Ishikawa (cell line): ENCODE data around the gene CDCP2.

Source experiments
- CEBPB ChIP-seq: IDR thresholded peaks from 2 replicates; pipeline ENCODE4 v1.6.1; 2012
- CREB1 ChIP-seq: IDR thresholded peaks from 2 replicates; pipeline ENCODE4 v1.6.1; 2012; ENCODE audit warnings: low read depth
- EP300 ChIP-seq: IDR thresholded peaks from 2 replicates; pipeline ENCODE4 v1.6.1; 2012; ENCODE audit warnings: borderline replicate concordance
- NFIC ChIP-seq: IDR thresholded peaks from 2 replicates; pipeline ENCODE4 v1.6.1; 2012
- RAD21 ChIP-seq: IDR thresholded peaks from 2 replicates; pipeline ENCODE4 v1.6.1; 2012; ENCODE audit warnings: low read depth
- YY1 ChIP-seq: IDR thresholded peaks from 2 replicates; pipeline ENCODE4 v1.6.1; 2012; ENCODE audit warnings: low read depth
- ZBTB7A ChIP-seq: IDR thresholded peaks from 2 replicates; pipeline ENCODE4 v1.6.1; 2012; ENCODE audit warnings: low read depth
- TF ChIP-seq, protein P1 (sequence below): IDR thresholded peaks from 2 replicates; pipeline ENCODE4 v1.6.1; 2012; ENCODE audit warnings: low read depth, mild to moderate bottlenecking

GRCh38 chr1:54109129-54110090 lies 43.4 kb downstream of the CDCP2 start:
- TF ChIP-seq, protein P1, sequence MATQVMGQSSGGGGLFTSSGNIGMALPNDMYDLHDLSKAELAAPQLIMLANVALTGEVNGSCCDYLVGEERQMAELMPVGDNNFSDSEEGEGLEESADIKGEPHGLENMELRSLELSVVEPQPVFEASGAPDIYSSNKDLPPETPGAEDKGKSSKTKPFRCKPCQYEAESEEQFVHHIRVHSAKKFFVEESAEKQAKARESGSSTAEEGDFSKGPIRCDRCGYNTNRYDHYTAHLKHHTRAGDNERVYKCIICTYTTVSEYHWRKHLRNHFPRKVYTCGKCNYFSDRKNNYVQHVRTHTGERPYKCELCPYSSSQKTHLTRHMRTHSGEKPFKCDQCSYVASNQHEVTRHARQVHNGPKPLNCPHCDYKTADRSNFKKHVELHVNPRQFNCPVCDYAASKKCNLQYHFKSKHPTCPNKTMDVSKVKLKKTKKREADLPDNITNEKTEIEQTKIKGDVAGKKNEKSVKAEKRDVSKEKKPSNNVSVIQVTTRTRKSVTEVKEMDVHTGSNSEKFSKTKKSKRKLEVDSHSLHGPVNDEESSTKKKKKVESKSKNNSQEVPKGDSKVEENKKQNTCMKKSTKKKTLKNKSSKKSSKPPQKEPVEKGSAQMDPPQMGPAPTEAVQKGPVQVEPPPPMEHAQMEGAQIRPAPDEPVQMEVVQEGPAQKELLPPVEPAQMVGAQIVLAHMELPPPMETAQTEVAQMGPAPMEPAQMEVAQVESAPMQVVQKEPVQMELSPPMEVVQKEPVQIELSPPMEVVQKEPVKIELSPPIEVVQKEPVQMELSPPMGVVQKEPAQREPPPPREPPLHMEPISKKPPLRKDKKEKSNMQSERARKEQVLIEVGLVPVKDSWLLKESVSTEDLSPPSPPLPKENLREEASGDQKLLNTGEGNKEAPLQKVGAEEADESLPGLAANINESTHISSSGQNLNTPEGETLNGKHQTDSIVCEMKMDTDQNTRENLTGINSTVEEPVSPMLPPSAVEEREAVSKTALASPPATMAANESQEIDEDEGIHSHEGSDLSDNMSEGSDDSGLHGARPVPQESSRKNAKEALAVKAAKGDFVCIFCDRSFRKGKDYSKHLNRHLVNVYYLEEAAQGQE = no peak
- TF ChIP-seq CEBPB (no peak), NFIC (no peak), ZBTB7A (no peak), EP300 (no peak), YY1 (no peak), CREB1 (no peak), RAD21 (no peak)
